IMR-90 (cell line): ENCODE measurements around the gene CDA. TPM values are rescaled to one million over a fixed set of nuclear protein-coding genes. Genes with fewer than 3 reads are reported as not detected.

Source experiments
- ATAC-seq: fragments of 200-7000 bp; cut with Tn5 transposase; 2 replicates; pipeline ENCODE4 v1.9.1; 2020; ENCODE audit warnings: low read depth, mild to moderate bottlenecking, moderate library complexity
- BruUV-seq: library from RNA; stranded (reverse); fragments of 400-500 nt; replicated peaks from 2 replicates; lab custom pipeline; 2021; lab: Mats Ljungman, UMichigan
- CTCF ChIA-PET: fragments of 300-600 bp; formaldehyde crosslinking; extraction: SDS; loops from one replicate; lab custom pipeline; 2021; ENCODE audit warnings: antibody characterized with exemption; lab: Yijun Ruan, JAX
- POLR2A ChIA-PET: fragments of 300-600 bp; sonication (Branson Sonifier 250); formaldehyde crosslinking; loops from one replicate; lab custom pipeline; 2022; ENCODE audit warnings: antibody characterized with exemption; ENCODE audit not compliant: unreplicated experiment; lab: Charles Lee
- DNase-seq: peaks from one replicate; pipeline ENCODE4 v3.0.0; 2013
- H2AFZ ChIP-seq: replicated peaks from 2 replicates; pipeline ENCODE3; 2013; ENCODE audit warnings: low read length, mild to moderate bottlenecking; ENCODE audit not compliant: poor library complexity
- H2AK5ac ChIP-seq: 2 replicates; pipeline ENCODE4 v1.6.1; 2013; ENCODE audit warnings: low read depth, low read length, inconsistent platforms
- H2AK9ac ChIP-seq: replicated peaks from 2 replicates; pipeline ENCODE3; 2013; ENCODE audit warnings: mild to moderate bottlenecking, low read depth, low read length, moderate library complexity; ENCODE audit not compliant: poor library complexity
- H2BK120ac ChIP-seq: 2 replicates; pipeline ENCODE4 v1.6.1; 2013; ENCODE audit warnings: low read depth, low read length, inconsistent platforms
- H2BK15ac ChIP-seq: 3 replicates; pipeline ENCODE4 v1.6.1; 2013; ENCODE audit warnings: low read depth, low read length, inconsistent platforms
- H2BK20ac ChIP-seq: 2 replicates; pipeline ENCODE4 v1.6.1; 2013; ENCODE audit warnings: low read depth, mild to moderate bottlenecking, inconsistent platforms, low read length, moderate library complexity
- H2BK5ac ChIP-seq: 2 replicates; pipeline ENCODE4 v1.6.1; 2013; ENCODE audit warnings: mild to moderate bottlenecking, low read depth, low read length, inconsistent platforms; ENCODE audit not compliant: poor library complexity, severe bottlenecking
- H3K14ac ChIP-seq: replicated peaks from 2 replicates; pipeline ENCODE4 v1.6.1; 2013; ENCODE audit warnings: low read depth, low read length, inconsistent platforms
- H3K18ac ChIP-seq: 2 replicates; pipeline ENCODE4 v1.6.1; 2013; ENCODE audit warnings: low read depth, low read length, control low read depth
- H3K23ac ChIP-seq: 2 replicates; pipeline ENCODE4 v1.6.1; 2013; ENCODE audit warnings: low read depth, low read length, inconsistent platforms
- H3K27ac ChIP-seq: 2 replicates; pipeline ENCODE4 v1.5.1; 2013; ENCODE audit warnings: mild to moderate bottlenecking, control low read depth, low read length; ENCODE audit not compliant: insufficient read depth
- H3K27me3 ChIP-seq: 2 replicates; pipeline ENCODE4 v1.6.1; 2013; ENCODE audit warnings: low read length; ENCODE audit not compliant: control insufficient read depth, insufficient read depth
- H3K36me3 ChIP-seq: 2 replicates; pipeline ENCODE4 v1.6.1; 2013; ENCODE audit warnings: low read length, mixed read lengths; ENCODE audit not compliant: control insufficient read depth, insufficient read depth
- H3K4ac ChIP-seq: 2 replicates; pipeline ENCODE4 v1.6.1; 2013; ENCODE audit warnings: low read depth, low read length, inconsistent platforms
- H3K4me1 ChIP-seq: 2 replicates; pipeline ENCODE4 v1.6.1; 2013; ENCODE audit warnings: low read length, mixed read lengths; ENCODE audit not compliant: control insufficient read depth, insufficient read depth
- H3K4me2 ChIP-seq: 2 replicates; pipeline ENCODE4 v1.6.1; 2013; ENCODE audit warnings: low read depth, mild to moderate bottlenecking, control low read depth, low read length, moderate library complexity
- H3K4me3 ChIP-seq: 2 replicates; pipeline ENCODE4 v1.5.1; 2013; ENCODE audit warnings: low read depth, mild to moderate bottlenecking, control low read depth, low read length, moderate library complexity; ENCODE audit not compliant: insufficient read depth
- H3K56ac ChIP-seq: 2 replicates; pipeline ENCODE4 v1.6.1; 2013; ENCODE audit warnings: low read length, inconsistent platforms; ENCODE audit not compliant: insufficient read depth; ENCODE audit errors: extremely low read depth
- H3K79me1 ChIP-seq, 2 experiments: 2 replicates each; pipeline ENCODE4 v1.6.1; 2013; ENCODE audit warnings: low read length in 2 of 2, inconsistent platforms in 1 of 2, low read depth in 1 of 2
- H3K9ac ChIP-seq: 2 replicates; pipeline ENCODE4 v1.6.1; 2013; ENCODE audit warnings: low read depth, low read length, control low read depth
- H3K9me1 ChIP-seq: 2 replicates; pipeline ENCODE4 v1.6.1; 2013; ENCODE audit warnings: low read length, inconsistent platforms; ENCODE audit not compliant: insufficient read depth
- H3K9me3 ChIP-seq: 2 replicates; pipeline ENCODE4 v1.6.1; 2013; ENCODE audit warnings: low read length; ENCODE audit not compliant: control insufficient read depth, insufficient read depth
- H4K20me1 ChIP-seq: 2 replicates; pipeline ENCODE4 v1.6.1; 2013; ENCODE audit warnings: low read length, inconsistent platforms; ENCODE audit not compliant: insufficient read depth
- H4K5ac ChIP-seq: 2 replicates; pipeline ENCODE4 v1.6.1; 2013; ENCODE audit warnings: mild to moderate bottlenecking, low read depth, low read length, control low read depth
- H4K8ac ChIP-seq, 2 experiments: 2 replicates each; pipeline ENCODE4 v1.6.1; 2013; ENCODE audit warnings: low read depth in 2 of 2, low read length in 2 of 2, control low read depth in 1 of 2, inconsistent platforms in 1 of 2
- H4K91ac ChIP-seq: 2 replicates; pipeline ENCODE4 v1.6.1; 2013; ENCODE audit warnings: low read depth, low read length, inconsistent platforms; ENCODE audit not compliant: insufficient read depth
- CTCF ChIP-seq: conservative IDR thresholded peaks from 2 replicates; pipeline ENCODE4 v1.5.1; 2012; ENCODE audit warnings: mild to moderate bottlenecking, low read depth, low read length, improper control_type of control experiment
- FOS ChIP-seq: fragments of 150-350 bp; IDR thresholded peaks from 2 replicates; pipeline ENCODE4 v1.6.1; 2016; ENCODE audit warnings: low read depth, low read length
- NFE2L2 ChIP-seq: fragments of 150-350 bp; IDR thresholded peaks from 2 replicates; pipeline ENCODE4 v1.6.1; 2016; ENCODE audit warnings: low read depth, mild to moderate bottlenecking, low read length
- WGBS, 2 experiments: methylation state at CpG; one replicate each; pipeline versions ENCODE4 v1.1.5 to v1.1.7; 2013; ENCODE audit warnings: missing lambda C conversion rate in 2 of 2; ENCODE audit not compliant: insufficient read length in 1 of 2; ENCODE audit errors: extremely low coverage in 2 of 2; 5-methylcytosine and 5-hydroxymethylcytosine counted together
- dilution Hi-C: fragments of 300-500 bp; cut with HindIII; formaldehyde crosslinking; loops from one replicate; pipeline ENCODE4 v1.14.3; 2018; ENCODE audit warnings: low sequenced_read_pairs; ENCODE audit not compliant: unreplicated experiment
- in situ Hi-C: fragments of 300-500 bp; cut with MboI; formaldehyde crosslinking; loops from 3 replicates; pipeline ENCODE4 v1.14.3; 2019; ENCODE audit warnings: low sequenced_read_pairs, inconsistent platforms, mixed read lengths
- intact Hi-C: fragments of 100-400 bp; cut with micrococcal nuclease; formaldehyde crosslinking; loops from 2 replicates; pipeline ENCODE4 v1.10.0; 2022
- polyA plus RNA-seq, 3 experiments: library from polyadenylated mRNA; depleted of rRNA; stranded (reverse); fragments of >200 nt; gene quantifications; 2 replicates each; pipeline ENCODE4 v1.2.3, GENCODE V29; 2012; ENCODE audit warnings: low replicate concordance in 1 of 3
- total RNA-seq: library from RNA; depleted of rRNA; stranded (reverse); fragments of >200 nt; gene quantifications from 2 replicates; pipeline ENCODE4 v1.2.3, GENCODE V29; 2012

CDA gene
- total and polyA plus RNA-seq, 2 of the 4 experiments (the other 2 are of a cell fraction), result 0.90 to 9.4 TPM

GRCh38 chr1:20597650-20598049, 8.8 kb downstream of the CDA start:
- no peak overlapping the region for H3K14ac ChIP-seq
- H3K27ac ChIP-seq, result no peak overlapping the region
- no peaks in the 10 kb centered on the region for H3K79me1 ChIP-seq
- H2BK15ac ChIP-seq, result no peak overlapping the region
- CTCF ChIA-PET, result no interaction called here
- H3K9me3 ChIP-seq, result no peaks in the 10 kb centered on the region
- dilution Hi-C loops, result no loop called here
- H3K9ac ChIP-seq, result no peak overlapping the region
- H4K8ac ChIP-seq, result no peak overlapping the region
- no peak overlapping the region for H3K18ac ChIP-seq
- no CpG with 5 or more reads among the region's 3 CpGs for WGBS, 2 experiments
- H4K20me1 ChIP-seq, result no peaks in the 10 kb centered on the region
- H4K5ac ChIP-seq, result no peak overlapping the region
- BruUV-seq, result no TSS peak
- DNase-seq (no peak), ATAC-seq (no peak)
- H3K9me1 ChIP-seq, result peaks cover 11% of the 10 kb centered on the region; the same call in 1 of the 2 replicates
- no peak for TF ChIP-seq NFE2L2
- TF ChIP-seq CTCF, result no peak
- TF ChIP-seq FOS, result no peak
- H2AFZ ChIP-seq, result no peak overlapping the region
- no peak overlapping the region for H2AK5ac ChIP-seq
- no peak overlapping the region for H4K91ac ChIP-seq
- no peak overlapping the region for H2BK20ac ChIP-seq
- POLR2A ChIA-PET, result no interaction called here
- H3K27me3 ChIP-seq, result peaks cover 8% of the 10 kb centered on the region; the same call in 1 of the 2 replicates
- H2BK5ac ChIP-seq, result no peak overlapping the region
- no peak overlapping the region for H2AK9ac ChIP-seq
- no peak overlapping the region for H2BK120ac ChIP-seq
- H3K56ac ChIP-seq, result no peak overlapping the region
- no peaks in the 10 kb centered on the region for H3K36me3 ChIP-seq
- intact Hi-C loops, result no loop called here
- no peak overlapping the region for H3K4me3 ChIP-seq
- no peak overlapping the region for H3K4ac ChIP-seq
- H3K4me1 ChIP-seq, result peaks cover 6% of the 10 kb centered on the region
- no peak overlapping the region for H3K4me2 ChIP-seq
- in situ Hi-C loops, result no loop called here
- no peak overlapping the region for H3K23ac ChIP-seq
